ENCODE measurements around the gene YIF1B. TPM values are rescaled to one million over a fixed set of nuclear protein-coding genes. Genes with fewer than 3 reads are reported as not detected.

Gene YIF1B
- total RNA-seq, 1 experiment from 2014 or later: 73.2 TPM

- no peak overlapping the region for H3K9ac ChIP-seq (ENCODE audit: extremely low read depth, insufficient read length, low read length)
- Mint-ChIP-seq H3K27me3 (ENCODE audit: low read depth) (no peaks in the 10 kb centered on the region), H3K4me1 (peaks cover 9 to 14% of the 10 kb centered on the region in 2 experiments), H3K27ac (no peak overlapping the region), H3K36me3 (ENCODE audit: insufficient read depth in 1 of 3, low read depth in 3 of 3) (peaks cover 3 to 22% (median 8%) of the 10 kb centered on the region in 3 experiments; a peak in 6 of 7 replicates), H3K4me3 (peak overlapping the region in 1 of 2 experiments; percentile 36; a peak in 1 of 5 replicates), H3K9me3 (no peaks in the 10 kb centered on the region)
- H4K8ac ChIP-seq (replicated peaks; ENCODE audit: insufficient read length, low read depth, low read length): no peak overlapping the region
- H2BK15ac ChIP-seq (ENCODE audit: low read depth, low read length): no peak overlapping the region
- H3K23ac ChIP-seq (ENCODE audit: insufficient read length, low read depth, low read length): no peak overlapping the region
- no peak for TF ChIP-seq CTCF (conservative IDR thresholded peaks at IDR 0.05)
- H3K4me2 ChIP-seq (ENCODE audit: insufficient read depth, insufficient read length, low read length): no peak overlapping the region
- no peak for DNase-seq
- H3K4ac ChIP-seq (ENCODE audit: low read depth, low read length): no peak overlapping the region
- no peak overlapping the region for H4K5ac ChIP-seq (ENCODE audit: insufficient read length, low read depth, low read length)
- H3K14ac ChIP-seq (ENCODE audit: insufficient read depth, low read length): no peak overlapping the region
- no peak overlapping the region for H4K91ac ChIP-seq (ENCODE audit: insufficient read length, low read depth, low read length)
- no peak overlapping the region for H2BK12ac ChIP-seq (ENCODE audit: insufficient read length, low read depth, low read length)
- no peak overlapping the region for H2BK120ac ChIP-seq (ENCODE audit: low read depth, low read length, poor library complexity, severe bottlenecking)
- no peak overlapping the region for H3K56ac ChIP-seq (ENCODE audit: insufficient read length, low read depth, low read length)
- no peak overlapping the region for H3K18ac ChIP-seq (ENCODE audit: insufficient read length, low read depth, low read length)
- no CpG with 5 or more reads among the region's 2 CpGs for WGBS (ENCODE audit: extremely low coverage, insufficient read length, low lambda C conversion rate)
- H4K20me1 ChIP-seq (ENCODE audit: control insufficient read depth, insufficient read depth, insufficient read length): no peaks in the 10 kb centered on the region
- no peaks in the 10 kb centered on the region for H3K79me2 ChIP-seq (ENCODE audit: insufficient read depth, low read length)
- no peaks in the 10 kb centered on the region for H3K9me3 ChIP-seq (ENCODE audit: control insufficient read depth, low read depth, low read length)
- H3K27me3 ChIP-seq (ENCODE audit: insufficient read depth, low read length): no peaks in the 10 kb centered on the region
- no peak overlapping the region for H2BK20ac ChIP-seq (ENCODE audit: low read depth, low read length, poor library complexity, severe bottlenecking)
- H3T11ph ChIP-seq (ENCODE audit: low read length): no peak overlapping the region
- H2AK5ac ChIP-seq (ENCODE audit: insufficient read length, low read length): no peak overlapping the region
- peaks cover 2% of the 10 kb centered on the region for H3K23me2 ChIP-seq (ENCODE audit: insufficient read length, low read depth, low read length, poor library complexity, severe bottlenecking)
- H3K27ac ChIP-seq (ENCODE audit: insufficient read length, low read depth, low read length): no peak overlapping the region
- no peak overlapping the region for H2BK5ac ChIP-seq (ENCODE audit: insufficient read length, low read length)
- H3K79me1 ChIP-seq (ENCODE audit: insufficient read depth, low read depth, low read length, poor library complexity, severe bottlenecking): no peaks in the 10 kb centered on the region
- no peak overlapping the region for H2AFZ ChIP-seq (ENCODE audit: low read length)
- H3K4me1 ChIP-seq (ENCODE audit: insufficient read depth, low read length): no peaks in the 10 kb centered on the region; the same call in 1 of the 2 replicates
These were observed 5.5 kb downstream of the YIF1B start for GRCh38 chr19:38310279-38310670.
